Measurements from ENCODE around the gene COL19A1.
"Not testable (repeated sequence)": the region's sequence is repeated elsewhere in the genome, so short reads cannot be mapped to it uniquely, and the experiment has no call there.

Gene COL19A1

DNA sequence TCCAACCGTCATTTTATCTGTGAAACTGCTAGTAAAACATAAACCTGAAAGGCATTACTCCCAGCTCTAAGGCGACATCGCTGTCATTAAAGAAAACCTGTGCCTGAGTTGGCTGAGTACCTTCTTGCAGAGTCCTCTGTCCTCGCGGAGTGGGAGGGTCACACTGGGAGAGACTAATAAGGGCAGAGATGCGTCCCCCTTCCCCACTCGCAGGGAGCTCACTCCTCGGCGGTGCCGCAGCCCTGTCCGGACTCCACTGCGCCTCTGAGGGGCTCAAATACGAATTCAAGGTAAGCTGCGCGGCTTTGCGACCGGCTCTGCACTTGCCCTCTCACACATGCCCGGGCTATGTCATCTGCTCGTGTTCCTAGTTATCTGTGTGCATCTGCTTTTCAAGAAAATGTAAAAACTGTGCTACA, at the start of gene COL19A1:
COL19A1 (plus strand) TSS at position 206 of the 419 bp plus-strand sequence. CDS start 13,012 bp downstream, outside the sequence.
- no peak for FAIRE-seq

GRCh38 chr6:69816569-69816968, 49.8 kb upstream of the COL19A1 start:
- FAIRE-seq, result no peak

DNA sequence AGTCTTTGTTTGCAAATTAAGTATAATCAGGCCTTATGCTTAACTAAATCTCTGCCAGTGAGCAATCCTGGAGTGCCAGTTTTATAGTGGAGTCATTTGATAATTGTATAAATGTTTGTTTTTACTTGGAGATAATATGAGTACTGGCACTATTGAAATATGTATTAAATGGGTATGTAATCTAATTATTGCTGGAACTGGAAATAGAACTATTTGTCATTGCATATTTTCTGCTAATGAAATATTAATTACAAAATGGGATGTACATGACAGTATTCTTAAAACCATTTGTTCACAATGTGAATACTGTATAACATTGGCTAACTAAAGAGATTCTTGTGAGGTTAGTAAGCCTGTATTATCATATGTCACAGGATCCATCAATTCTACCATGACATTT, 49.0 kb upstream of the COL19A1 start:
- FAIRE-seq, result no peak

GRCh38 chr6:69818223-69818930, 48.0 kb upstream of the COL19A1 start:
- no peak for FAIRE-seq

DNA sequence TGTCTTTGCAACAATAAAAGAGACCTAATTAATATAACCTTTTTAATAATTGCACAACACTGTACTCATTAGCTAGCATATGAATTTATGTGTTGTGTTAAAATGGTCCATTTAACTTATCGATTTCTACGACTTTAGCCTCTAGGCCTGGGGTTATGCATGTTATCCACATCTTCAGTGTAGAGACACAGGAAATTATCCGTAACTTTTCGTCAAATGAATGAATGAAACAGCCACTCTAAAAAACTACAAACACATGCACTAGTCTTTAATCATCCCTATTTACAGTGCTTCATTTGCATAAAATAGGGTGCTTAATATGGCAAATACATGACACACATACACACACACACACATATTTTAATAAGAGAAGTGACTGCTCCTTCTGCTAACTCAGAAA, 47.2 kb upstream of the COL19A1 start:
- FAIRE-seq, result no peak

GRCh38 chr6:69820018-69820417, 46.3 kb upstream of the COL19A1 start:
- FAIRE-seq, result no peak

GRCh38 chr6:69820438-69820837, 45.9 kb upstream of the COL19A1 start:
- no peak for FAIRE-seq

DNA sequence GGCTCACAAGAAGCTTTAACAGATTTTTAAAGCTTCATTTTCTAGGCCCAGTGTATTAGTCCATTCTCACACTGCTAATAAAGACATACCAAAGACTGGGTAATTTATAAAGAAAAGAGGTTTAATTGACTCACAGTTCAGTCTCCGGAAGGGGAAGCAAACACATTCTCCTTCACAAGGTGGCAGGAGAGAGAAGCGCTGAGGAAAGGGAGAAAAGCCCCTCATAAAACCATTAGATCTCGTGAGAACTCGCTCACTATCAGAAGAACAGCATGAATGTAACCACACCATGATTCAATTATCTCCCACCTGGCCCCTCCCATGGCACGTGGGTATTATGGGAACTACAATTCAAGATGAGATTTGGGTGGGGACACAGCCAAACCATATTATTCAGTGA, 42.0 kb upstream of the COL19A1 start:
- not testable (repeated sequence) for FAIRE-seq

GRCh38 chr6:69825904-69826303, 40.5 kb upstream of the COL19A1 start:
- FAIRE-seq, result no peak

DNA sequence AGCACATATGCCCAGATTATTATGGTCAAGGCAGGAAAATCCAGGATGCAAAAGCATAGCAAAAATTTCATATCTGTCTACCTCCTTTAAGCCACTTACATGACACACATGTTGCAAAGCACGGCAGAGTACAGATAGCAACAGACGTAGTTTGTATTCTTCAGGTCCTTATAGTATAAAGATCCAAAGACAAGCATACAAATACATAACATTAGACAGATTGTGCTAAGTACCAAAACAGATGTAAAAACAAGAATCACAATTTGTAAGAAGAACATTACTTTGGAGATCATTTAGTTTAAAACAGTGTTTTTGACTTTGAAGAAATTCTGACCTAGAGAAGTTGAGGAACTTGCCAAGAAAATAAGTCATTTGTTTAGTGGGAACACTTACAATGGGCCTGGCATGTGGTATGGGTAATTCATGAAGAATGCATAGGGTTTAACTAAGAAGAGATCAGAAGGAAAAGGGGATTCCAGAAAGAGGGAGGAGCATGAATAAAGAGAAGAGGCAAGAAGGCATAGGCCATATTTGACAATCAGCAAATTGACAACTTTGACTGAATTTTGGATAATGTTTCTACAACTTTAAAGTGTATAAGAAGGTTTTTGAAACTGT, 39.0 kb upstream of the COL19A1 start:
- FAIRE-seq, result no peak

- no peak for FAIRE-seq
Observed at GRCh38 chr6:69832558-69832957, 33.8 kb upstream of the COL19A1 start.

DNA sequence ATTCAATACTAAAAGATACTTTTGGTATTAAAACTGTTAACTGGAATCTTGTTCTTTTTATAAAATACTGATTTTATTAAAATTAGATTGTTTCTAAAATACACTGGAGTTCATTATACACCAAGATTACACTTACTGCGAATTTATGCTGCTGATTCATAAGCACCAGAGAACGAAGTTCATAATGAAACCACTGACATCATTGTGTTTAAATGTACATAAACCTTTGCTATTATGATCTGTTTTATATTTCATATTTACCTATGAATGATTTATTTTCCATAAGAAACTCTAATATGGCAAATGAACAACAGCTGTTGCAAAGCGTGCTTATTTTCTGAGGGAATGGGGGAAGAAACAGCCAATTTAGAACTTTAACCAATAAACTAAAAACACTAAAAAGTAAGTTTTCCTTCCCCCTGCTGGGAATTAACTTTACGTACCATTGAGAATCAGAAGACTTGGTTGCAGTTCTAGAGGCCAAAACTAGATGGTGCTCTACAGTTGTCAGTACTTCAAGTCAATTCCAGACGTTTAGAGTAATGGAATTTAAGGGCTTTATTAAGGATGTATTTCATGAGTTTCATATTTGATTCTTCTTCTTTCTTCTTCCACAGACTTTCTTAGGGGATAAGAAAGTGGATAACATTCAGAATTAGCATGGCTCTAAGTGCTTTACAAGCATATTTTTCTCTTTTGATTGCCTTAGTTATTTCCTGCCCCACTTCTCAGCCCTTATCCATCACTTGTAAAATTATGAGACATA, 30.8 kb upstream of the COL19A1 start:
- peak; percentile 88 for FAIRE-seq

- FAIRE-seq, result no peak
Observed at GRCh38 chr6:69841862-69842261, 24.5 kb upstream of the COL19A1 start.

GRCh38 chr6:69843189-69843588, 23.2 kb upstream of the COL19A1 start:
- no peak for FAIRE-seq

- FAIRE-seq, result no peak
Observed at GRCh38 chr6:69846312-69846711, 20.0 kb upstream of the COL19A1 start.

GRCh38 chr6:69846770-69847491, 19.4 kb upstream of the COL19A1 start:
- no peak for FAIRE-seq

DNA sequence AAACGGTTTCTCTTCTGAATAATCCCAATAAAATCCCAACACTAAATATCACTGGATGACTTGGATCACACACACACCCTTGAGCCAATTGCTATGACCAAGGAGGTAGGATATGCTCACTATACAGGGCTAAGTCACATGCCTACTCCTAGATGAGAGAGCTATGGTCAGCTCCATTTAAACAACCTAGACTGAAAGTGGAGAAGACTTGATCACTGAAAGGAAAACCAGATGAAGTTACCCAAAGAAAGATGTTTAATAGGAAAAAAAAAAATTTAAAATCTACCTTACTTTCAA, 18.9 kb upstream of the COL19A1 start:
- FAIRE-seq, result no peak

- no peak for FAIRE-seq
Observed at GRCh38 chr6:69848552-69848951, 17.8 kb upstream of the COL19A1 start.

DNA sequence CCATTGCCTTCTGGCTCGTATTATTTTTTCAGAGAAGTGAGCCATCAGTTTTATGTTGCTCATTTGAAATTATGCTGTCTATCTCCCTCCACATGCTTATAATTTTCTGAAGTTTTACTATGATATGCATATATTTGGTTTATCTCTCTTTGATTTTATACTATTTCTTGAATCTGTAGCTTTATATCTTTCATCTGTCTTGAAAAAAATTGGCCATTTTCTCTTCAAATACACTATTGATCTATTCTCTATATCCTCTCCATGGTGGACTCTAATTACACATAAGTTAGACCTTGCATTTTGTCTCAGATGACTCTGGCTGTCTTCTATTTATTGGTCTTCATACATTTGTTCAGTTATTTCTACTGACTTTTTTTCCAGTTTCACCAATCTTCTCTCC, 13.7 kb upstream of the COL19A1 start:
- FAIRE-seq, result no peak

GRCh38 chr6:69861986-69862385, 4.4 kb upstream of the COL19A1 start:
- no peak for FAIRE-seq

DNA sequence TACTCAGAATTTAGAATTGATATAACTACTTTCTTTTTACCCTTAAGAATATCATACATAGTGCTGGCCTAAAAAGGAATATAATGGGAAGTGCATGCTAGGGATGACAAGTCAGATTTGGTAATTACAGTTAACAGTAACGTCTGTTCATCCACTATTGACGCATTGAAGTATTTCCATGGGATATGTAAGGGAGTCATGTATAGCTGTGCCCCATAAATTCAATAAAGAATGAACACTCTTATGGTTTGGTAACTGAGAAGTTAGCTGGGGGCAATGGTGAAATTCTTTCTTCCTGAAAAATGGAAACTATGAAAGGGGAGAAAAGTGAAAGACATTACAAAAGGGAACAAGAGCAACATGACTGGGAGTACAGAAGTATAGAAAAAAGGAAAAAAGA, 2.6 kb upstream of the COL19A1 start:
- no peak for FAIRE-seq

- FAIRE-seq, result no peak
Observed at GRCh38 chr6:69865126-69865525, 1.2 kb upstream of the COL19A1 start.
